GM15510 (cell line): Measurements from ENCODE around the gene SLC6A2.

Experiments
- POLR2A ChIP-seq: IDR thresholded peaks from 3 replicates; pipeline ENCODE4 v1.6.1; 2011; ENCODE audit warnings: borderline replicate concordance; ENCODE audit not compliant: insufficient read length; ENCODE audit errors: extremely low read depth

The SLC6A2 gene

GRCh38 chr16:55686671-55687070 lies 30.9 kb downstream of the SLC6A2 start:
- no peak for TF ChIP-seq POLR2A

GRCh38 chr16:55687802-55688201 lies 32.0 kb downstream of the SLC6A2 start:
- no peak for TF ChIP-seq POLR2A

- no peak for TF ChIP-seq POLR2A
Observed at GRCh38 chr16:55690841-55691240, 35.1 kb downstream of the SLC6A2 start.

- no peak for TF ChIP-seq POLR2A
Observed at GRCh38 chr16:55691771-55692170, 36.0 kb downstream of the SLC6A2 start.

- TF ChIP-seq POLR2A = no peak
Observed at GRCh38 chr16:55695595-55695994, 39.8 kb downstream of the SLC6A2 start.

GRCh38 chr16:55697867-55698266 lies 42.1 kb downstream of the SLC6A2 start:
- no peak for TF ChIP-seq POLR2A

GRCh38 chr16:55698331-55698730 lies 42.5 kb downstream of the SLC6A2 start:
- no peak for TF ChIP-seq POLR2A

- no peak for TF ChIP-seq POLR2A
Observed at GRCh38 chr16:55698946-55699345, 43.2 kb downstream of the SLC6A2 start.

GRCh38 chr16:55699616-55700015 lies 43.8 kb downstream of the SLC6A2 start:
- TF ChIP-seq POLR2A = no peak

- TF ChIP-seq POLR2A = no peak
Observed at GRCh38 chr16:55700067-55700466, 44.3 kb downstream of the SLC6A2 start.

GRCh38 chr16:55700961-55701360 lies 45.2 kb downstream of the SLC6A2 start:
- no peak for TF ChIP-seq POLR2A

- no peak for TF ChIP-seq POLR2A
Observed at GRCh38 chr16:55701442-55702319, 45.9 kb downstream of the SLC6A2 start.

GRCh38 chr16:55703003-55704001 lies 47.5 kb downstream of the SLC6A2 start:
- TF ChIP-seq POLR2A = no peak

GRCh38 chr16:55706739-55707384 lies 51.1 kb downstream of the SLC6A2 start:
- TF ChIP-seq POLR2A = no peak

GRCh38 chr16:55709801-55710200 lies 54.0 kb downstream of the SLC6A2 start:
- no peak for TF ChIP-seq POLR2A
